ENCODE results near the gene MUC5B. TPM values are rescaled to one million over a fixed set of nuclear protein-coding genes. Genes with fewer than 3 reads are reported as not detected.

MUC5B gene
- total and polyA plus RNA-seq, 2 donors (not counting 1 experiment from before 2014, with no cell fraction given), result not detected

- H3K9me3 ChIP-seq (ENCODE audit: control insufficient read depth, insufficient read depth, low read depth, low read length), result no peaks in the 10 kb centered on the region
- no peak overlapping the region for H3K9ac ChIP-seq (ENCODE audit: insufficient read depth, low read length)
- no peaks in the 10 kb centered on the region for H4K20me1 ChIP-seq (ENCODE audit: control insufficient read depth, extremely low read depth, insufficient read depth, low read length)
- no peak overlapping the region for H3K4me2 ChIP-seq (ENCODE audit: extremely low read depth, insufficient read depth, low read length)
- H3K27ac ChIP-seq (ENCODE audit: insufficient read depth, low read length), result no peak overlapping the region
- TF ChIP-seq CTCF (conservative IDR thresholded peaks at IDR 0.05 in 1 of 2, IDR thresholded peaks at IDR 0.05 in 1 of 2; ENCODE audit: low read depth in 1 of 2, low read length in 2 of 2), result no peak
- no peak for TF ChIP-seq EZH2 (IDR thresholded peaks at IDR 0.05; ENCODE audit: low read length, missing control alignments)
- H3K4me1 ChIP-seq (ENCODE audit: control insufficient read depth, extremely low read depth, insufficient read depth, low read length), result no peaks in the 10 kb centered on the region
- H2AFZ ChIP-seq (ENCODE audit: low read length), result no peak overlapping the region
- DNase-seq (ENCODE audit: low read depth in 2 of 2), result no peak
- H3K27me3 ChIP-seq (ENCODE audit: control insufficient read depth, insufficient read depth, low read length), result no peaks in the 10 kb centered on the region
- no peaks in the 10 kb centered on the region for H3K36me3 ChIP-seq (ENCODE audit: control insufficient read depth, insufficient read depth, low read length)
- no peaks in the 10 kb centered on the region for H3K79me2 ChIP-seq (ENCODE audit: control insufficient read depth, insufficient read depth, low read length)
- H3K4me3 ChIP-seq (replicated peaks in 1 of 4; ENCODE audit: control extremely low read depth in 1 of 4, insufficient read depth in 1 of 4, low read depth in 3 of 4, low read length in 4 of 4), result no peak overlapping the region
These were observed 35.7 kb downstream of the MUC5B start for GRCh38 chr11:1258401-1259075.

GRCh38 chr11:1259076-1259461 lies 36.2 kb downstream of the MUC5B start:
- no peaks in the 10 kb centered on the region for H3K4me1 ChIP-seq (ENCODE audit: control insufficient read depth, extremely low read depth, insufficient read depth, low read length)
- H3K79me2 ChIP-seq (ENCODE audit: control insufficient read depth, insufficient read depth, low read length), result no peaks in the 10 kb centered on the region
- H4K20me1 ChIP-seq (ENCODE audit: control insufficient read depth, extremely low read depth, insufficient read depth, low read length), result no peaks in the 10 kb centered on the region
- no peak overlapping the region for H3K27ac ChIP-seq (ENCODE audit: insufficient read depth, low read length)
- no peak overlapping the region for H2AFZ ChIP-seq (ENCODE audit: low read length)
- H3K4me3 ChIP-seq (replicated peaks in 1 of 4; ENCODE audit: control extremely low read depth in 1 of 4, insufficient read depth in 1 of 4, low read depth in 3 of 4, low read length in 4 of 4), result no peak overlapping the region
- no peaks in the 10 kb centered on the region for H3K36me3 ChIP-seq (ENCODE audit: control insufficient read depth, insufficient read depth, low read length)
- H3K27me3 ChIP-seq (ENCODE audit: control insufficient read depth, insufficient read depth, low read length), result no peaks in the 10 kb centered on the region
- H3K4me2 ChIP-seq (ENCODE audit: extremely low read depth, insufficient read depth, low read length), result no peak overlapping the region
- DNase-seq (ENCODE audit: low read depth in 2 of 2), result no peak
- H3K9ac ChIP-seq (ENCODE audit: insufficient read depth, low read length), result no peak overlapping the region
- H3K9me3 ChIP-seq (ENCODE audit: control insufficient read depth, insufficient read depth, low read depth, low read length), result no peaks in the 10 kb centered on the region
- TF ChIP-seq CTCF (conservative IDR thresholded peaks at IDR 0.05 in 1 of 2, IDR thresholded peaks at IDR 0.05 in 1 of 2; ENCODE audit: low read depth in 1 of 2, low read length in 2 of 2), result no peak

- Histone ChIP-seq H3K27me3 (ENCODE audit: control insufficient read depth, insufficient read depth, low read length) (no peaks in the 10 kb centered on the region), H3K4me1 (ENCODE audit: control insufficient read depth, extremely low read depth, insufficient read depth, low read length) (no peaks in the 10 kb centered on the region), H4K20me1 (ENCODE audit: control insufficient read depth, extremely low read depth, insufficient read depth, low read length) (no peaks in the 10 kb centered on the region), H3K79me2 (ENCODE audit: control insufficient read depth, insufficient read depth, low read length) (no peaks in the 10 kb centered on the region), H3K27ac (ENCODE audit: insufficient read depth, low read length) (no peak overlapping the region), H3K36me3 (ENCODE audit: control insufficient read depth, insufficient read depth, low read length) (no peaks in the 10 kb centered on the region), H3K9me3 (ENCODE audit: control insufficient read depth, insufficient read depth, low read depth, low read length) (no peaks in the 10 kb centered on the region), H3K4me2 (ENCODE audit: extremely low read depth, insufficient read depth, low read length) (no peak overlapping the region), H2AFZ (ENCODE audit: low read length) (no peak overlapping the region), H3K9ac (ENCODE audit: insufficient read depth, low read length) (no peak overlapping the region), H3K4me3 (replicated peaks in 1 of 4; ENCODE audit: control extremely low read depth in 1 of 4, insufficient read depth in 1 of 4, low read depth in 3 of 4, low read length in 4 of 4) (no peak overlapping the region)
- no peak for DNase-seq (ENCODE audit: low read depth in 2 of 2)
- TF ChIP-seq CTCF (conservative IDR thresholded peaks at IDR 0.05 in 1 of 2, IDR thresholded peaks at IDR 0.05 in 1 of 2; ENCODE audit: low read depth in 1 of 2, low read length in 2 of 2) (no peak), EZH2 (IDR thresholded peaks at IDR 0.05; ENCODE audit: low read length, missing control alignments) (no peak)
These were observed 36.7 kb downstream of the MUC5B start for GRCh38 chr11:1259561-1259960.
